SH-SY5Y (cell line): ENCODE results near the gene CACNA2D1.

Experiments
- GATA2 ChIP-seq: IDR thresholded peaks from 2 replicates; pipeline ENCODE4 v1.6.1; 2011; ENCODE audit warnings: mild to moderate bottlenecking, low read depth, low read length
- GATA3 ChIP-seq: IDR thresholded peaks from 2 replicates; pipeline ENCODE4 v1.6.1; 2011; ENCODE audit warnings: low read depth, mild to moderate bottlenecking, low read length, moderate library complexity

- TF ChIP-seq GATA2, result no peak
- no peak for TF ChIP-seq GATA3
These were observed 12.8 kb downstream of the CACNA2D1 start for GRCh38 chr7:82430500-82431465.
